ENCODE data around the gene HES2.

Gene HES2

GRCh38 chr1:6466023-6466422 lies 46.3 kb upstream of the HES2 start, which contains the start of gene TNFRSF25 (continued):
- TF ChIP-seq, protein P1, sequence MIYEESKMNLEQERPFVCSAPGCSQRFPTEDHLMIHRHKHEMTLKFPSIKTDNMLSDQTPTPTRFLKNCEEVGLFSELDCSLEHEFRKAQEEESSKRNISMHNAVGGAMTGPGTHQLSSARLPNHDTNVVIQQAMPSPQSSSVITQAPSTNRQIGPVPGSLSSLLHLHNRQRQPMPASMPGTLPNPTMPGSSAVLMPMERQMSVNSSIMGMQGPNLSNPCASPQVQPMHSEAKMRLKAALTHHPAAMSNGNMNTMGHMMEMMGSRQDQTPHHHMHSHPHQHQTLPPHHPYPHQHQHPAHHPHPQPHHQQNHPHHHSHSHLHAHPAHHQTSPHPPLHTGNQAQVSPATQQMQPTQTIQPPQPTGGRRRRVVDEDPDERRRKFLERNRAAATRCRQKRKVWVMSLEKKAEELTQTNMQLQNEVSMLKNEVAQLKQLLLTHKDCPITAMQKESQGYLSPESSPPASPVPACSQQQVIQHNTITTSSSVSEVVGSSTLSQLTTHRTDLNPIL (CRISPR knock-in tag; IDR thresholded peaks at IDR 0.05; ENCODE audit: low read depth): no peak
- TF ChIP-seq, protein P2, sequence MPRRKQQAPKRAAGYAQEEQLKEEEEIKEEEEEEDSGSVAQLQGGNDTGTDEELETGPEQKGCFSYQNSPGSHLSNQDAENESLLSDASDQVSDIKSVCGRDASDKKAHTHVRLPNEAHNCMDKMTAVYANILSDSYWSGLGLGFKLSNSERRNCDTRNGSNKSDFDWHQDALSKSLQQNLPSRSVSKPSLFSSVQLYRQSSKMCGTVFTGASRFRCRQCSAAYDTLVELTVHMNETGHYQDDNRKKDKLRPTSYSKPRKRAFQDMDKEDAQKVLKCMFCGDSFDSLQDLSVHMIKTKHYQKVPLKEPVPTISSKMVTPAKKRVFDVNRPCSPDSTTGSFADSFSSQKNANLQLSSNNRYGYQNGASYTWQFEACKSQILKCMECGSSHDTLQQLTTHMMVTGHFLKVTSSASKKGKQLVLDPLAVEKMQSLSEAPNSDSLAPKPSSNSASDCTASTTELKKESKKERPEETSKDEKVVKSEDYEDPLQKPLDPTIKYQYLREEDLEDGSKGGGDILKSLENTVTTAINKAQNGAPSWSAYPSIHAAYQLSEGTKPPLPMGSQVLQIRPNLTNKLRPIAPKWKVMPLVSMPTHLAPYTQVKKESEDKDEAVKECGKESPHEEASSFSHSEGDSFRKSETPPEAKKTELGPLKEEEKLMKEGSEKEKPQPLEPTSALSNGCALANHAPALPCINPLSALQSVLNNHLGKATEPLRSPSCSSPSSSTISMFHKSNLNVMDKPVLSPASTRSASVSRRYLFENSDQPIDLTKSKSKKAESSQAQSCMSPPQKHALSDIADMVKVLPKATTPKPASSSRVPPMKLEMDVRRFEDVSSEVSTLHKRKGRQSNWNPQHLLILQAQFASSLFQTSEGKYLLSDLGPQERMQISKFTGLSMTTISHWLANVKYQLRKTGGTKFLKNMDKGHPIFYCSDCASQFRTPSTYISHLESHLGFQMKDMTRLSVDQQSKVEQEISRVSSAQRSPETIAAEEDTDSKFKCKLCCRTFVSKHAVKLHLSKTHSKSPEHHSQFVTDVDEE (CRISPR knock-in tag; IDR thresholded peaks at IDR 0.05): no peak

DNA sequence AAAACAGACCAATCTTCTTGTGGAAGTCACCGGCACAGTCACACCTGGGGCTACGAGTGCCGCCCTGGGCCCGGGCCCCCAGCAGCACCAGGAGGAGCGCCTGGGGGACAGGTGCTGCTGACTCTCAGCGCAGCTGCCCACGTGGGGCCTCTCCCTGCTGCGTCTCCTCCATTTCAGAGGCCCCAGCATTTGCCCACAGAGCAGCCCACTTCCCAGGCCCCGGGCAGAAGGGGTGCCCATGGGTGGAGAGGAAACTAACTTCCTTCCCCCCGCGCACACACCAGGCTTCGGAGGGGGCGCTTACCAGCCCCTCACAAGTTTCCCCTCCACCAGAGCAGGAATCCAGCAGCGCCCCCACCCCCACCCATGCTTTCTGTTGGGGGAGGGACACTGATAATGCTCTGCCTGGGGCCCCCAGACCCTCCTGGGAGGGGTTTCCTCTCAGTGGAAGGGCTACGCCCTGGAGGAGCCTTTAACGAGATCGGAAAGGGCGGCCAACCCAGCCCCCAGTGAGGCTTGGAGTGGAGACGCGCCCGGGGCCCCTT lies 45.8 kb upstream of the HES2 start:
- no peak for TF ChIP-seq RARB (CRISPR knock-in tag; IDR thresholded peaks at IDR 0.05)
- TF ChIP-seq ZNF565 (CRISPR knock-in tag; conservative IDR thresholded peaks at IDR 0.05; ENCODE audit: low read depth): no peak
- no peak for TF ChIP-seq ZNF8 (CRISPR knock-in tag; IDR thresholded peaks at IDR 0.05)
- no peak for TF ChIP-seq ZFP30 (CRISPR knock-in tag; IDR thresholded peaks at IDR 0.05)
- no peak for TF ChIP-seq GLIS3 (CRISPR knock-in tag; IDR thresholded peaks at IDR 0.05)
- TF ChIP-seq ZNF70 (CRISPR knock-in tag; IDR thresholded peaks at IDR 0.05): no peak
- TF ChIP-seq ARNTL (CRISPR knock-in tag; IDR thresholded peaks at IDR 0.05; ENCODE audit: borderline replicate concordance, low read depth): no peak
- no peak for ATAC-seq

- TF ChIP-seq POU6F1 (CRISPR knock-in tag; IDR thresholded peaks at IDR 0.05; ENCODE audit: borderline replicate concordance, low read depth): no peak
- no peak for TF ChIP-seq ARNTL (CRISPR knock-in tag; IDR thresholded peaks at IDR 0.05; ENCODE audit: borderline replicate concordance, low read depth)
- ATAC-seq: no peak
These were observed 45.2 kb upstream of the HES2 start for GRCh38 chr1:6464915-6465314.

DNA sequence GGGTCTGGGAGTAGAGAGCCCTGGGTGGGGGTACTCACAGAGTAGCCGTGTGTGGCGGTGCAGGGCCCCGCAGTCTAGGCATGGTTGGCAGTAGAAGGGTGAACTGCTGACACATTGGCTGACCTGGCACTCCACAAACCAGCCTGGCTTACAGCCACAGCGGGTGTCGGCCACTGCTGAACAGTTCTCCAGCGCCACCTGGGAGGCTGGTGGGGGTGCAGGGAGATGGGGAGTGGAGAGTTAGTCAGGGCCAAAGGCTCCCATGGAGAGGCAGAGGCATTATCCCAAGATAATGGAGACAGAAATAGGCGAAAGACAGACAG lies 44.8 kb upstream of the HES2 start:
- no peak for ATAC-seq
- TF ChIP-seq PPARA (CRISPR knock-in tag; IDR thresholded peaks at IDR 0.05; ENCODE audit: borderline replicate concordance) (no peak), TOX (CRISPR knock-in tag; IDR thresholded peaks at IDR 0.05; ENCODE audit: borderline replicate concordance) (no peak)

- TF ChIP-seq, protein P3, sequence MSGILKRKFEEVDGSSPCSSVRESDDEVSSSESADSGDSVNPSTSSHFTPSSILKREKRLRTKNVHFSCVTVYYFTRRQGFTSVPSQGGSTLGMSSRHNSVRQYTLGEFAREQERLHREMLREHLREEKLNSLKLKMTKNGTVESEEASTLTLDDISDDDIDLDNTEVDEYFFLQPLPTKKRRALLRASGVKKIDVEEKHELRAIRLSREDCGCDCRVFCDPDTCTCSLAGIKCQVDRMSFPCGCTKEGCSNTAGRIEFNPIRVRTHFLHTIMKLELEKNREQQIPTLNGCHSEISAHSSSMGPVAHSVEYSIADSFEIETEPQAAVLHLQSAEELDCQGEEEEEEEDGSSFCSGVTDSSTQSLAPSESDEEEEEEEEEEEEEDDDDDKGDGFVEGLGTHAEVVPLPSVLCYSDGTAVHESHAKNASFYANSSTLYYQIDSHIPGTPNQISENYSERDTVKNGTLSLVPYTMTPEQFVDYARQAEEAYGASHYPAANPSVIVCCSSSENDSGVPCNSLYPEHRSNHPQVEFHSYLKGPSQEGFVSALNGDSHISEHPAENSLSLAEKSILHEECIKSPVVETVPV (CRISPR knock-in tag; IDR thresholded peaks at IDR 0.05): no peak
- TF ChIP-seq, protein P4, sequence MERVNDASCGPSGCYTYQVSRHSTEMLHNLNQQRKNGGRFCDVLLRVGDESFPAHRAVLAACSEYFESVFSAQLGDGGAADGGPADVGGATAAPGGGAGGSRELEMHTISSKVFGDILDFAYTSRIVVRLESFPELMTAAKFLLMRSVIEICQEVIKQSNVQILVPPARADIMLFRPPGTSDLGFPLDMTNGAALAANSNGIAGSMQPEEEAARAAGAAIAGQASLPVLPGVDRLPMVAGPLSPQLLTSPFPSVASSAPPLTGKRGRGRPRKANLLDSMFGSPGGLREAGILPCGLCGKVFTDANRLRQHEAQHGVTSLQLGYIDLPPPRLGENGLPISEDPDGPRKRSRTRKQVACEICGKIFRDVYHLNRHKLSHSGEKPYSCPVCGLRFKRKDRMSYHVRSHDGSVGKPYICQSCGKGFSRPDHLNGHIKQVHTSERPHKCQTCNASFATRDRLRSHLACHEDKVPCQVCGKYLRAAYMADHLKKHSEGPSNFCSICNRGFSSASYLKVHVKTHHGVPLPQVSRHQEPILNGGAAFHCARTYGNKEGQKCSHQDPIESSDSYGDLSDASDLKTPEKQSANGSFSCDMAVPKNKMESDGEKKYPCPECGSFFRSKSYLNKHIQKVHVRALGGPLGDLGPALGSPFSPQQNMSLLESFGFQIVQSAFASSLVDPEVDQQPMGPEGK (CRISPR knock-in tag; IDR thresholded peaks at IDR 0.05; ENCODE audit: borderline replicate concordance): no peak
- TF ChIP-seq ZNF8 (CRISPR knock-in tag; IDR thresholded peaks at IDR 0.05): no peak
- no peak for TF ChIP-seq SNAI2 (CRISPR knock-in tag; IDR thresholded peaks at IDR 0.05)
- TF ChIP-seq CSDC2 (CRISPR knock-in tag; IDR thresholded peaks at IDR 0.05): no peak
- TF ChIP-seq ZFP30 (CRISPR knock-in tag; IDR thresholded peaks at IDR 0.05): no peak
- no peak for TF ChIP-seq TOX (CRISPR knock-in tag; IDR thresholded peaks at IDR 0.05; ENCODE audit: borderline replicate concordance)
- no peak for TF ChIP-seq ZNF70 (CRISPR knock-in tag; IDR thresholded peaks at IDR 0.05)
- no peak for TF ChIP-seq TCF4 (CRISPR knock-in tag; IDR thresholded peaks at IDR 0.05; ENCODE audit: borderline replicate concordance)
- TF ChIP-seq ESRRG (CRISPR knock-in tag; IDR thresholded peaks at IDR 0.05): no peak
- ATAC-seq: no peak
These were observed 43.3 kb upstream of the HES2 start for GRCh38 chr1:6463120-6463412.

Measured in SK-N-SH treated with all-trans-retinoic acid at 6 μM for 48 hours (cell line).